ENCODE results near the gene SNX27.

Gene SNX27

GRCh38 chr1:151703813-151704212, 92.0 kb downstream of the SNX27 start:
- FAIRE-seq, result no peak
- DNase-seq (ENCODE audit: insufficient read length, low spot score), result no peak
- TF ChIP-seq CTCF (IDR thresholded peaks at IDR 0.05; ENCODE audit: insufficient read depth, missing control alignments), result no peak

- no peak for TF ChIP-seq CTCF (IDR thresholded peaks at IDR 0.05; ENCODE audit: insufficient read depth, missing control alignments)
- DNase-seq (ENCODE audit: insufficient read length, low spot score), result no peak
- no peak for FAIRE-seq
Measured at GRCh38 chr1:151704246-151704645, 92.4 kb downstream of the SNX27 start.

GRCh38 chr1:151705146-151705545, 93.3 kb downstream of the SNX27 start:
- DNase-seq (ENCODE audit: insufficient read length, low spot score), result no peak
- no peak for FAIRE-seq
- TF ChIP-seq CTCF (IDR thresholded peaks at IDR 0.05; ENCODE audit: insufficient read depth, missing control alignments), result no peak

GRCh38 chr1:151705753-151706463, 94.1 kb downstream of the SNX27 start:
- FAIRE-seq (no peak), DNase-seq (ENCODE audit: insufficient read length, low spot score) (no peak)
- no peak for TF ChIP-seq CTCF (IDR thresholded peaks at IDR 0.05; ENCODE audit: insufficient read depth, missing control alignments)

GRCh38 chr1:151706464-151707415, 94.9 kb downstream of the SNX27 start:
- no peak for FAIRE-seq
- TF ChIP-seq CTCF (IDR thresholded peaks at IDR 0.05; ENCODE audit: insufficient read depth, missing control alignments), result no peak
- no peak for DNase-seq (ENCODE audit: insufficient read length, low spot score)

- DNase-seq (ENCODE audit: insufficient read length, low spot score), result no peak
- no peak for TF ChIP-seq CTCF (IDR thresholded peaks at IDR 0.05; ENCODE audit: insufficient read depth, missing control alignments)
- FAIRE-seq, result no peak
Measured at GRCh38 chr1:151707541-151708065, 95.8 kb downstream of the SNX27 start.
